NCI-H2227 (cell line): ENCODE data around the gene C11orf91.
"Not testable (repeated sequence)": the region's sequence is repeated elsewhere in the genome, so short reads cannot be mapped to it uniquely, and the experiment has no call there.

ENCODE experiments used
- DNase-seq: peaks from one replicate; lab custom pipeline; 2025; ENCODE audit not compliant: unreplicated experiment; lab: John Stamatoyannopoulos, UW

C11orf91 gene

DNA sequence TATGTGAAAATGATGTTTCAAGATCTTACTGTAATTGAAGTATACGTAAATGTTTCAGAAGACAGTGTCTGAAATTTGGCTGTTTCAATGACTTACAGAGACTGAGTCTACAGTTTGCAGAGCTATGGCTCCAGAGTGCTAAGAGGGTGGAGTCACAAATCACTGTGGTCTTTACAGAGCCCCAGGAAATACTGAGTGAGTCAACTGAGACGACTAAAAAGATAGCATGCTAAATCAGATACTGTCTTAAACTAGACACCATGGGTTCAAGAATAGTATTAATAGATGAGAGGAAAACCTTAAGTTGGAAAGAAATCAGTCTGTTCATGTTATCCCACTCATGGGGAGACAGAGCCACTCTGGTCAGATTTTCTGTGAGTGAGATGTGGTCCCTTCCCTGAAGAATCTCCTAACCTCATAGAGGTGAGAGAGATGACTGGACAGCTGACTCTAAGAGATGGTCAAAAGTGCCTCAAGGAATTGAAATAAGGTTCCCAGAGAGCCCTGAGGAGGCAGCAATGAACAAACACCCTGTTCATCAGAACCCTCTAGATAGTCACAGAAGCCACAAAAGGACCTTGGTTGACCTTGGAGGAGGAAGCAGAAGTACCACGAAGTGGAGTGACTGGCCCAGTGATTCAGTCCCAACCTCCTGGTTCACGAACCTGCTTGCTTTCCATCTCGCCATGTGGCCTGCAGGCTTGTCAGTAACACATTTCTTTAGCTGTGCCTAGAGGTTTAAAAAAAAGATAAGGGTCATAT is 30.2 kb downstream of the C11orf91 start:
- DNase-seq = no peak

DNA sequence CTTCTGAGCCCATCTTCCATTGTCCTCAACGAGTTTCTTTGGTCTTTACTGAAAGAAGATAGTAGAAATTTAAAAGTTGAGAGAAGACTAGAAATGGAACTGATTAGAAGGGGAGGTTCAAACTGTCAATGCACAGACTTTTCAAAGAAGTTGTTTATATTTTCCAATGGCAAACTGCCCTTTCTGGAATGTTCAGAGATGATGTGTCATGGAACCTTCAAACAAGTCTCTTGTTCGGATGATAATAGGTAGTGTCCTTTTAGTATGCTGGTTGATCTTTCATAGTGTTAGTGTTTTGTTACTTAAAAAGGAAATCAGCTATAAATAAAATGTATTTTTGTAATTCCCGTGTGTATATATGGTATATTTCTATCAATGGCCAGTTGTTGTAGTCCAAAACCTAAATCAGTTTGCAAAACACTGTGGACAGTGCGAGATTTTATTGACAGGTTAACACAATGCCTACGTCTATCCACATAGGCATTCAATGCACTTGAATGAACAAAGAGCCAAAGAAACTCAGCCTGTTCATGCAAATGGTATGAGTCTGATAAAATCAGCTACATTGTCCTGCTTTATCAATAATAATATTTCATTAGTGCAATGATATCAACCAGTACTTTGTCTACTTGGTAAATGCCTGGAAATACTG is 30.9 kb downstream of the C11orf91 start:
- no peak for DNase-seq

DNA sequence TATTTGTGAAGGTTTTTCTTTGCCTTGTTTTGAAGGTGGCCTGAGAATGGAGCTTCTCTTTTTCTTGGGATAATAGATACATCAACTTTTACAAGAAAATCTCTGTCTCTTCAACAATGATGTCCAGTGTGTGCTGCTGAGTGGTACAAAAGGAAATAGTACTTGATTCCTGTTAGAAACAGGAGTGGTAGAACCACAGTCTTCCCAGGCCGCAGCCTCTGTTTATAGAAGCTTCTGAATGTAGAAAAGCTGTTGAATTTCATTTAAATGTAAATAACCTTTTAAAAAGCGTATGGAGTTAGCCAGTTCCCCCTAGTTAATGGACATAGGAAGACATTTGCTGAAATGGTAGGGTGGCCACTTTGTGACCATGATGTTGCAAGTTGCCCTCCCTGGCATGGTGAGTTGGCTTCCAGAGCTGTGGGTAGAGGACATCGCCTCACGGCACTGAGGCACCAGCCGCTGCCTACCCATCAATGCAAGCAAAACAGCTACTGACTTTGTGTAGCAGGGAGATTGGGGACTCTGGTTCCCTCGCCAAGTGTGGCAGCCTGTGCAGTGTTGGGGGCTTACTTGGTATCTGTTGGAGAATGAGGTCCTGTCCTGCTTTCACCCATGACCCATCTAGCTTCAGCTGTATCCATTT is 31.6 kb downstream of the C11orf91 start:
- DNase-seq = no peak

DNA sequence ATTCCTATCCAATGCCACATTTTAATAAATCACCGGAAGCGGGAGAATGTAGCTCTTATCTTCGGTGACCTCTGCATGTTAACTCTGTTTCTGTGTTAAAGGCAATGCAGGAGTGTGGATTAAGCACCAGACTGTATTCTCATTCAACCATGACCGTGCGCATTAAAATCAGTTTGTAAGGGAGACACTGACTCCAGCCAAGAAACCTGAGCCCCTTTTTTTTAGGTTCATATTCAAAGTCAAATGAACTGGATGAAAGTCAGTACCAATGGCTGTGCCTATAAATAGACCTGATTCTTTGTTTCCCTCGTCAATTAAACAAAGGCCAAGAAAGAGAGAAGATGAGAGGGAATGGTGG is 32.2 kb downstream of the C11orf91 start:
- no peak for DNase-seq

DNA sequence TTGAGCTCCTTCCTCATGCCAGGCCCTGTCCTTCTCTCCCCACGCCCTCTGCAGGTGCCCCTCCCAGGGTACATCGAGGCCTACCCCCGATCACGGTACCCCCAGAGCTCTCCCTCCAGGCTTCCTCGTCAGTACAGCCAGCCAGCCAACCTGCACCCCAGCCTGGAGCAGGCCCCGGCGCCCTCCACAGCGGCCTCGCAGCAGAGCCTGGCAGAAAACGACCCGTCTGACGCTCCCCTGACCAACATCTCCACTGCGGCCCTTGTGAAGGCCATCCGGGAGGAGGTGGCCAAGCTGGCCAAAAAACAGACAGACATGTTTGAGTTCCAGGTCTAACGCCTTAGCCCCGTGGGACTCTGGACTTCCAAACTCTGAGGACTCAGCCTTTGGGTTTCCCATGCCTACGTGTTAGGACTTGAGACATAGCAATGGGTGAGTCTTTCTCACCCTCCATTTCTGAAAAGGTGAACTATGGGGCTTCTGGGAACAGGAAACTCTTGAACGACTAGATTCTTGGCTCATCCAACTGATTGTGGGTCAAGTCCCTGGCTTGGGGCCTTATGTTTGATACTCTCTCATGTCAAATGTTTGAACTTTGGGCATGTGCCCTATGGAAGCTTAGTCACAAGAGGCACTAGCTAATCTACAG is 32.7 kb downstream of the C11orf91 start:
- no peak for DNase-seq

- DNase-seq = no peak
These were observed 35.1 kb downstream of the C11orf91 start for GRCh38 chr11:33665350-33666106.

- DNase-seq = no peak
These were observed 35.8 kb downstream of the C11orf91 start for GRCh38 chr11:33664827-33665226.

DNA sequence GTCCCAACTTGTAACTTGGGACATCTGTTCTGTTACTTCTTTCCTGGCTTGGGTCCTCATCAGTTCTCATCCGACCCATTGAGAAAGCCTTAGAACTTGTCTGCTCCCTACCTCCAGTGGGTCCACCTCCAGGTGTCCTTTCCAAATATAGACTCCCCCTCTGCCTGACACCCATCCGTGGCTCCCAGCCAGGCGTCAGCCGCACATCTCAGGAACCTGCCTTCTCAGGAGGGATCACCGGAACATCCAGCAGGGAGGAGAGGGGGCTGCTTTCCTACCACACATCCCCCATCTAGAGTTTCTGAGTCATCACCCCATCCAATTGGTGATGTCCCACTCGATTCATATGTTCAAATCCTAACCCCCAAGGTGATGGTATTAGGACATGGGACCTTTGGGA is 36.5 kb downstream of the C11orf91 start:
- no peak for DNase-seq

DNA sequence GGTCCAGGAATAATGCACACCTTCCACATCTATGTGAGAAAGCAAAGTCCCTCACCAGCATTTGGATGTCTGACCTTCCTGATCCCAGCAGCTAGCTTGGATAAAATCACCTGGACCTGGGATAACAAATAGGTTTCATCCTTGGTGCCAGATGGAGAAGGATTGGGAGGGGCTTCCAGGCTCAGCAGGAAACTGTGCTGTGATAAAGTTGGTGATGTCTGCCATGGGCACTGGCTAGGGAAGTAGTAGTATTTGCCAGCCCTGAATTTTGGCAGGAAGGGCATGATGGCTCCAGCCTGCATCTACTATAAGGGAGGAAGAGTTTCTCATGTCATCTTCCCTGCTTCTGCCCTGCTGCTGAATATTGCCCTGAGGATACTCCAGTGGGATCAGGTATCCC is 37.5 kb downstream of the C11orf91 start:
- no peak for DNase-seq

DNA sequence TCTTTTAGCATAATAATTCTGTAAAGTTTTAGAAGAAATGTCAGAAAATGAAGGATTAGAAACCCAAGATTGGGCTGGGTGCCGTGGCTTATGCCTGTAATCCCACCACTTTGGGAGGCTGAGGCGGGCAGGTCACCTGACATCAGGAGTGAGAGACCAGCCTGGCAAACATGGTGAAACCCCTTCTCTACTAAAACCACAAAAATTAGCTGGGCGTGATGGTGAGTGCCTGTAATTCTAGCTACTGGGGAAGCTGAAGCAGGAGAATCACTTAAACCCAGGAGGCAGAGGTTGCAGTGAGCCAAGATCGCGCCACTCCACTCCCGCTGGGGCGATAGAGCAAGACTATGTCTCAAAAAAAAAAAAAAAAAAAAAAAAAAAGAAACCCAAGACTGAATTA is 39.1 kb downstream of the C11orf91 start:
- not testable (repeated sequence) for DNase-seq

DNA sequence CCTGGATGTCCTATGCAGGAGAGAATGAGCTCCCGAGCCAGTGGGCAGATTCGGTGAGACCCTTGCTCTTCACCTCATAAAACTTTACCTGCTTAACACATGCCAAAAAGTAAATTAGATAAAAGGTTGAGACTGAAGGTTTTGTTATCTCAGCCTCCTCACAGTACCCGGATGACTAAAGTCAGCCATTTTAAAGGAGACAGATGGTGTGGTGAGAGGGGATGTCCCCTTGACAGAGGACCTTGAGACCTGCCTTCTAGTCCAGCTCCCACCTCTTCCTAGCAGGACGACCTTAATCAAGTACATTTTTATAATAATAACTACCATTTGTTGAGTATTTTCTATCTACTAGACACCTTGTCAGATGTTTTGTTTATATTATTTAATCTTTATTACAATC is 39.7 kb downstream of the C11orf91 start:
- DNase-seq = no peak

DNA sequence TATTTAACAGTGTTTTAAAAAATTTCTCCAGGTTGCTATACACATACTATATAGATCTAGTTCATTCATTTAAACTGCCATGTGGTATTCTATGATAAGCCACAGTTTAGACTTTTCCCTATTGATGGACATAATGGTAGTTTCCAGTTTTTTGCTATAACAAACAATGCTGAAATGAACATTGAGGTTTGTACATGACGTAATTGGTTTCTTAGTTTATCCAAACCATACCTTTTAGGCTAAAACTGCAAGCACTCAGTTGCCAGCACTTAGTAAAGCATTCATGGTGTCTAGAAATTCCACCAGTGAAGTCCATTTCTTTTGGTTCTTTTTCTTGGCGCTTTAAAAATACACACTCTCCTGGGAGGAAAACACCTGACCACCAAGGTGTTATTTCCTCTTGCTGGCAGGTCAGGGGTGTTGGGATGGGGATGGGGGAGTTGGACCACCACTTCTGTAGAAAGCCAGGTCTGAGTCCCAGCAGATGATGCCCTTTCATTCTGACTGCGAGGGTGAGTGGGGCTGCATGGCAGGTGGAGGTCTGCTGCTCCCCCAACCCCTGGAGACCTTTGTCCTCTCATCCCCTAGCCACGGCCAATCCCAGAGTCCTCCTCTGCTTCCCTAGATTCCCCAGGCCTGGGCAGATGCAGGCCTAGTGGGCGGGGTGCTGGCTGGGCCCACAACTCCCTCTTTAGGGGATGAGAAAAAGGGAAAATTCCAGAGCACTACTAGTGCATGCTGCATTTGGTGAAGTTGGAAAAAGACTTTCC is 41.1 kb downstream of the C11orf91 start:
- DNase-seq = no peak

DNA sequence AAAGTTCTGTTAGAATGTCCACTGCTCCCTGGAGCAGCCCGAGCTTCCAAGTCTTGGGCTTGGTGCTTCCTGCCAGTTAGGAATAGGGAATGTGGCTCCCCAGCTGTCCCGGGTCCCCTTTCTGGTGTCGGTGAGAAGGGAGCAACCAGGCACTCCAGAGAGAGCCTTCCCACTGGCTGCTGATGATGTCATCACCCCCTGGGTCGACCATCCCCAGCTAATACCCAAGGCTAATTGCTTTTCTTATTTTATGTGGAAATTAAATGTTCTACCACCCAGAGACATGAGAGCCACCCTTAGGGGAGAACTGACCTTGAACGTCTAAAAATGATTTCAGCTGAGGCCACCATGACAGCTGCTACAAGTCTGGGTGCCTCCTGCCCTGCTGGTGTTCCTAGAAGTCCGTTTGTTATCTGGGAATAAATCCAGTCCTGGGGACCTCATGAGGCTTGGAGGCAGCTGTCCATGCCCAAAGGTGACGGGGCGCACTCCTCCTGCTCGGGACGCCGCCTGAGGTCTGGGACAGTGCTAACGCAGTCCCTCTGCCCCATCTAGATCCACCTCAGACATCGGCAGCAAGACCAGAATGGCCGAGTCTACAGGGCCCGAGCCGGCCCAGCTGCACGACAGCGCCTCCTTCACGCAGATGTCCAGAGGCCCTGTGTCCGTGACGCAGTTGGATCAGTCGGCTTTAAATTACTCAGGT is 42.3 kb downstream of the C11orf91 start:
- no peak for DNase-seq

DNA sequence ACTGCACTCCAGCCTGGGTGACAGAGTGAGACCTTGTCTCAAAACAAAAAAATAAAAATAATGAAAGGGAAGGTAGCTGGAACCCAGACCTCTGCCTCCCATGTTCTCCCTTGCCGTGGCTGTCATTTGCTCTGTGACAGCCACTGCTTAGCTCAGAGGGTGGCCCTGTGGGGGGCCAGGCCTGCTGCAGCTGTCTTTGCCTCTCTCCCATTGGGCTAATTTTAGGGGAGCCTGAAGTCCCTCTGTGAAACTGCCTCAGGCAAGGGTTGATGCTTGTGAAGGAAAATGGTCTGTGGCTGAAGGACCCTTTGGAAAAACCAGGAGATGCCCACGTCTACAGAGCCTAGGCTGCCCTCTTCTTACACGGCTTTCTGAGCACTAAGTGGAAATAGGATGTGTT is 42.9 kb downstream of the C11orf91 start:
- no peak for DNase-seq

- no peak for DNase-seq
These were observed 43.9 kb downstream of the C11orf91 start for GRCh38 chr11:33656768-33657167.

GRCh38 chr11:33655842-33656600 is 44.6 kb downstream of the C11orf91 start:
- DNase-seq = no peak

GRCh38 chr11:33654594-33654993 is 46.0 kb downstream of the C11orf91 start:
- DNase-seq = no peak

DNA sequence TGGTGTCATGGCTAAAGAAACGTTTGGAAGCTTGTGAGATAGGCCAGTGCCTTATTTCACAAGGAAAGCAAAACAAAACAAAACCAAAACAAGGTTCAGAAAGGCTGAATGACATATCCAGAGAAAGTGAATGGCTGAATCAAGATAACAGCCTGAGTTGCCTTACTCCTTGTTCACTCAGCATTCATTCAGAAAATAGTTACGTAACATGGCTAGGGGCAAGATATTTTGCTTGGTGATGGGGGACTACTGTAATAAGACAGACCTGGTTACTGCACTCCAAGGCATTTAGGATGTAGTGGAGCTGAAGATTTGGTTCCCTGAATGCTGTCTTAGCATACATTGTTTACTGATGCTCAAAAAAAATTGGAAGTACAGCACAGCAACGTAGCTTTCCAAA is 47.7 kb downstream of the C11orf91 start:
- DNase-seq = no peak

- no peak for DNase-seq
These were observed 48.2 kb downstream of the C11orf91 start for GRCh38 chr11:33652431-33652830.
